ENCODE measurements around the gene HTR4.

HTR4 gene

DNA sequence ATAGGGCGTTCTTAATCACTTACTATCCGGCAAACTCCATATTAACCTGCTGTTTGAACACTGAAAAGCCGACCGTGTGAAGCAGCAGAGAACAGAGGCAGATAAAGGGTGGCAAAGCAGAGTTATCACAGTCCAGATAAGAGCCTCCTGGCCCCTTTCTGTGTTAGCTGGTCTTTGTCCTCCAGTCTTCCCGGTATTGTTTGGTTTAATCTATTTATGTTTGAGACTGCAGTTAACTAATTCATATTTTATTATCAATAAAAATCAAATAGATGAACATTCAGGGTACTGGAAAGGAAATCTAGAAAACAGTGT is 6.0 kb upstream of the HTR4 start:
- DNase-seq (ENCODE audit: insufficient read length, low spot score) (no peak), FAIRE-seq (no peak)
- TF ChIP-seq, protein P1, sequence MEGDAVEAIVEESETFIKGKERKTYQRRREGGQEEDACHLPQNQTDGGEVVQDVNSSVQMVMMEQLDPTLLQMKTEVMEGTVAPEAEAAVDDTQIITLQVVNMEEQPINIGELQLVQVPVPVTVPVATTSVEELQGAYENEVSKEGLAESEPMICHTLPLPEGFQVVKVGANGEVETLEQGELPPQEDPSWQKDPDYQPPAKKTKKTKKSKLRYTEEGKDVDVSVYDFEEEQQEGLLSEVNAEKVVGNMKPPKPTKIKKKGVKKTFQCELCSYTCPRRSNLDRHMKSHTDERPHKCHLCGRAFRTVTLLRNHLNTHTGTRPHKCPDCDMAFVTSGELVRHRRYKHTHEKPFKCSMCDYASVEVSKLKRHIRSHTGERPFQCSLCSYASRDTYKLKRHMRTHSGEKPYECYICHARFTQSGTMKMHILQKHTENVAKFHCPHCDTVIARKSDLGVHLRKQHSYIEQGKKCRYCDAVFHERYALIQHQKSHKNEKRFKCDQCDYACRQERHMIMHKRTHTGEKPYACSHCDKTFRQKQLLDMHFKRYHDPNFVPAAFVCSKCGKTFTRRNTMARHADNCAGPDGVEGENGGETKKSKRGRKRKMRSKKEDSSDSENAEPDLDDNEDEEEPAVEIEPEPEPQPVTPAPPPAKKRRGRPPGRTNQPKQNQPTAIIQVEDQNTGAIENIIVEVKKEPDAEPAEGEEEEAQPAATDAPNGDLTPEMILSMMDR (IDR thresholded peaks at IDR 0.05; ENCODE audit: insufficient read depth, missing control alignments): no peak

DNA sequence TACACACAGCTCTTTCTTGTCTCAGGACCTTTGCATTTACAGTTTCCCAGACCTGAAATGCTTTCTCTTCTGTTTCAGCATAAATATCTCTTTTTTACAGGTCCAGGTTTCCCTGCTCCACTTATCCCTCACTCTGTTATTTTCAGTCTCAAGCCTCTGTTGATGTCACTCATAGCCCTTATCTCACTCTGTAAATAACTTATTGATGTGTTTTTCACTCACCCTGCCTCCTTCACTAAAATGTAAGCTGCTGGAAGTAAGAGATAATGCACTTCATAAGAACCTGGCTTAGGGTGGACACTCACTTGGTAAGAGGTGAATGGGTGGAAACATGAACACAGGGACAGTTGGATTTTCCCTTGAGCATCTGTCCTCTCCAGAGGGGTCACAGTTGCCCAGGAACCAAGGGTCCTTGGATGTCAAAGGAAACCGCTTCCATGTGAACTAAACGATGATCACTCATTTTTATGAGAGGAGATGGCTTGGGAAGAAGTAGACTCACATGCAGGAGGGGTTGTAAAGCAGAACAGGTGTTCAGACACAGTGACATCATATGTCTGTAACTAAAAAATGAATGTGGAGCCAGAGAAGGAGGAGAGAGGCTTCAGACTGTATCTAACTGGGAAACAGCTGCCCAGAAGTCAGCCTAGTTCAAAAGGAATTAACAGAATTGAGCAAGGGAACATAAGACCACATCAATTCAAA is 5.5 kb upstream of the HTR4 start:
- no peak for DNase-seq (ENCODE audit: insufficient read length, low spot score)
- TF ChIP-seq, protein P1 (IDR thresholded peaks at IDR 0.05; ENCODE audit: insufficient read depth, missing control alignments): no peak
- no peak for FAIRE-seq

DNA sequence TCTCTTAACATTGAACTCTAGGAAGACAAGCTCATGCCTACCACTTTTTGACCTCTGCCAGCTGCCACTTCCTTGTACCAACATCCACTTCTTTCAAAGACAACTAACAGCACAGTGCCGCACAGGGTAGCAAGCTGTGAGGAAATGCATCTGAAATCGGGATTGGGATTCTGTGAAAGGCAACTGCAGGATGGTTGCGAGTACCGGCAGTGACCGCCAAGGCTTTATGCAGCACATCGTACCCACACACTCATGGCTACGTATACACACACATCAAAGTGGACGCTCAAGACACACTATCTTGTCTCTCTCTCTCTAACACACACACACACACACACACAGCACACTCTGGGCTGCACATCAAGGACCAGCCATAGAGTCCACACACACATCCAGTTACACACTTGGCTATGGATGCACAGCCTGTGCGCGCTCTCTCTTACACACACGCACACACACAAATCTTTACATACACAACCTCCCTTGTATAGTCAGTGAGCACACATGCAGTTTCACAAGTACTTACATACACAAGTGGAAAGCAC is 964 bp downstream of the HTR4 start:
- DNase-seq (ENCODE audit: insufficient read length, low spot score) (no peak), FAIRE-seq (no peak)
- TF ChIP-seq, protein P1 (IDR thresholded peaks at IDR 0.05; ENCODE audit: insufficient read depth, missing control alignments): no peak

DNA sequence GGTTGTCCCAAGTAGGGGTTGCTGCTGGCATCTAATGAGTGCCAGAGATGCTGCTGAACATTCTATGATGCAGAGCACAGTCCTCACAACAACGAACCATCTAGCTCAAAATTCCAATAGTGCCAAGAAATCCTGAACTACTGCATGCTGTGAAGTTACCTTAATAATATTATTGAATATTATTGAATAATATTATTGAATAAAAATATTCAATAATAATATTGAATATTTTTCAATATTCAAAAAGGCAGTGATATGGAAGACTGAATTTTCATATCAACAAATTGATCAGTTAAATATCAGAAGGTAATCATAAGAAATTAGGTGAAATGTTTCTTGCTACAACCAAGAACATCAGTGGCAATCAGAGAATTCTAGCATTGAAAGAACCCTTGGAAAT is 2.8 kb downstream of the HTR4 start:
- FAIRE-seq (no peak), DNase-seq (ENCODE audit: insufficient read length, low spot score) (no peak)
- TF ChIP-seq, protein P1 (IDR thresholded peaks at IDR 0.05; ENCODE audit: insufficient read depth, missing control alignments): no peak

DNA sequence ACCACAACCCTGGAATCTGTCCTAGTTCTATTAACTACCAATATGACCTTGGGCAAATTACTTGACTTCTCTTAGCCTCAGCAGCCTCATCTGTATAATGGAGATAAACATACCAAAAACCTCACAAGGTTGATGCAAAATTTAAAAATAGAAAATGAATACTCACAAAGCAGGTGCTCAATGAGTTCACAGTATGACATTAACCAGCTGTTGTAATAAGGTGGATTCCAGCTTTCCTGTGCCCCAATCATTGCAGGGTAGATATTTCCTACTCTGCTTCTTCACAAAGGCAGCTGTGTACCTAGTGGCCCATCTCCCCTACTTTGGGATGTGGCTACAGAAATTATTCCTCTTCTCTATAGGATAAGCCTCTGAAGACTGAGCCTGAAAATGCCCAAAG is 8.8 kb downstream of the HTR4 start:
- FAIRE-seq: no peak
- TF ChIP-seq, protein P1 (IDR thresholded peaks at IDR 0.05; ENCODE audit: insufficient read depth, missing control alignments): no peak
- DNase-seq (ENCODE audit: insufficient read length, low spot score): no peak

DNA sequence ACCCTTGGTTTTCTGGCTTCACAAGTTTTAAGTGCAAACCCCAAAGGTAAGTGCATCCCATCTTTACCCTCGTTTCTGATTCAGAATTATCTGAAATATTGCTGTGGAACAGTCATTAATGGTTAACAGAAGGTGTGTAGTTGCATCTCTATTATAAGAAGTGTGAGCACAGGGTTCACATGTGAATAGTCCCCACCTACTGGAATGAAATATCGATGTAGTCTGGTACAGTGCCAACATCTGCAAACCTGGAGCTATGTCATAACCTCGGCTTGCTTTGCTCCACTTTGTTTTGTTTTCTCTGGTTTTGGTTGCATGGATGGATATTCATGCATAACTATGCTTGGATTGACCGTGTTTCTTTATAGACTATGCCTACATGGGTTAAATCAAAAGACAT is 12.6 kb downstream of the HTR4 start:
- DNase-seq (ENCODE audit: insufficient read length, low spot score) (no peak), FAIRE-seq (no peak)
- TF ChIP-seq, protein P1 (IDR thresholded peaks at IDR 0.05; ENCODE audit: insufficient read depth, missing control alignments): no peak

DNA sequence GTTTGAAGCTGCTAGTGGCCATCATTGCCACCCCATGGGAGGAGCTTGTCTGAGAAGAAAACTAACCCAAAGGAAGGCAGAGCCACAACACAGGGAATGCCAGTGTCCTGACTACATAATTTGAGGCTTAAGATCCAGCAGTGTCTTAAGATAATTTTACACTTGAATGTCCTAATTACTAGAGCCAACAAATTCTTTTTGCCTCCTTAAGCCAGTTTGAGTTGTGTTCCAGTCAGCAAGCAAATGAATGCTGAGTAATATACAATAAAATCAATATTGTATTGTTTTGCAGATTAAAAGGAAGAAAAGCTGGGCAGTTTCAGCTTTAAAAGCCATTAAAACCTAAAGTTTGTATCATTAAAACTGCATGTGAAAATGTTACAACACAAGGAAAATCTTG is 13.9 kb downstream of the HTR4 start:
- TF ChIP-seq, protein P1 (IDR thresholded peaks at IDR 0.05; ENCODE audit: insufficient read depth, missing control alignments): no peak
- FAIRE-seq (no peak), DNase-seq (ENCODE audit: insufficient read length, low spot score) (no peak)
